ENCODE results near the gene EIF5B. TPM values are rescaled to one million over a fixed set of nuclear protein-coding genes. Genes with fewer than 3 reads are reported as not detected.

Gene EIF5B
- total and polyA plus RNA-seq, 7 experiments from 2014 or later = 5.6 to 49.0 (median 36.2) TPM

DNA sequence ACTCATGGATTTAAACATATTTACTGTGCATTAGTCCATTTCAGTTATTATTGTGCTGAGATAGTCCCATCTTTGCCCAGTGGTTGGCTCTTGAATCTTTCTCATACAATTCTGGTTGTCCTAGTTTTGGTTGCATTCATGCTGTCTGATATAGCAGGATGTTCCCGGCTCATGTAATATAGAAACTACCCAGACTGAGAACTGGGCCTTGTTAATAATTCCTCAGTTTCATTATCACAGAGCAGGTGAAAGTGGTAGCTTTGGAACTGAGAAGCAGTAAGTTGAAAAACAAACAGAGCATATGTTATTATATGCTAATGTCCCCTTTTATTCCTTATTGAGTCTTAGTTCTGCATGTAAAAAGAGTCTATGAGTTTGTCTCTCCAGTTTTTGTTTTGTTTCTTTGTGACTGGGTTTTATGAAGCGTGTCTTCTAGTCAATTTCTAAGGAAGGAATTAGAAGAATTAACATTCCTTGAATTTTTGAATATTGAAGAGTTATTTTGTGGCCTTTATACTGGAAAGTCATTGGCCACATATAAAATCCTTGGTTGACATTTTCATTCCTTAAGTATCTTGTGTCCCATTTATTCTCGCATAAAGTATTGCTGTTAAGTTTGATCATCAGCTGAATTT lies 43.3 kb downstream of the EIF5B start:
- peaks cover 21 to 60% (median 29%) of the 10 kb centered on the region in 3 experiments for H3K36me3 ChIP-seq (ENCODE audit: control insufficient read depth in 2 of 3, insufficient read depth in 3 of 3, low read length in 3 of 3)
- Mint-ChIP-seq H3K9me3 (no peaks in the 10 kb centered on the region), H3K4me1 (peaks cover 0 to 14% (median 0%) of the 10 kb centered on the region in 7 donors), H3K27me3 (no peaks in the 10 kb centered on the region), H3K4me3 (no peak overlapping the region), H3K27ac (peak overlapping the region in 3 of 9 donors; percentile 23 to 45 (median 42)), H3K36me3 (peaks cover 14 to 67% (median 42%) of the 10 kb centered on the region in 5 donors)
- H3K27ac ChIP-seq (ENCODE audit: low read depth, low read length) = no peak overlapping the region
- ChIA-PET POLR2A (interaction anchor here (0.7 kb wide), 1 partner anchor 75 kb away, joined by 3 read pairs; no protein-coding TSS in a partner anchor), CTCF (interaction anchor here (0.6 kb wide), 1 partner anchor 1361 kb away, joined by 6 read pairs; no protein-coding TSS in a partner anchor)
- H3K9me3 ChIP-seq (ENCODE audit: control insufficient read depth in 2 of 3, low read length in 3 of 3) = no peaks in the 10 kb centered on the region
- ATAC-seq (no peak), DNase-seq (no peak)
- intact Hi-C loops (cut with micrococcal nuclease) = no loop called here
- no peak overlapping the region for H3K4me3 ChIP-seq (ENCODE audit: low read length)
- no peaks in the 10 kb centered on the region for H3K27me3 ChIP-seq (ENCODE audit: control insufficient read depth in 2 of 2, insufficient read depth in 2 of 2, low read length in 2 of 2)
- no peaks in the 10 kb centered on the region for H3K4me1 ChIP-seq (ENCODE audit: control insufficient read depth in 2 of 2, insufficient read depth in 2 of 2, low read length in 2 of 2)

DNA sequence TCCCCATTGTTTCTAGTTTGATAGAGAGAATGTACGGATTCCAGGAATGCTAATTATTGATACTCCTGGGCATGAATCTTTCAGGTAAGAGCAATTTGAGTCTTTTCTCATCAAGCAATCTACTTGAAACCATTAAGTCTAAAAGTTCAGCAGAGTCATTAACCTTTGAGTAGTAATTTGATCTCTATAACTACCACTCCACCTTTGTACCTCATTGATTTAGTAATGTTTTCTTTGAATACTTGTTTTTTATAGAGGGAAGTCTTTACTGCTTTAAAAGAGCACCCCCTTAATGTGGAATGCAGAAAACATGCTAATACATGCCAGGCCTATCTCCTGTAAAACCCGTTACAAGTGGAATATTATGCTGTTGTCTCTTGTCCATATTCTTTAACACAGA lies 45.0 kb downstream of the EIF5B start:
- H3K27ac Mint-ChIP-seq = peak overlapping the region in 2 of 9 donors; percentile 3 to 30
- H3K4me1 Mint-ChIP-seq = peaks cover 0 to 14% (median 4%) of the 10 kb centered on the region in 7 donors
- no peaks in the 10 kb centered on the region for H3K27me3 Mint-ChIP-seq
- no peak for DNase-seq
- POLR2A ChIA-PET = no interaction called here
- no peak overlapping the region for H3K27ac ChIP-seq (ENCODE audit: low read depth, low read length)
- H3K27me3 ChIP-seq (ENCODE audit: control insufficient read depth in 2 of 2, insufficient read depth in 2 of 2, low read length in 2 of 2) = no peaks in the 10 kb centered on the region
- H3K4me1 ChIP-seq (ENCODE audit: control insufficient read depth in 2 of 2, insufficient read depth in 2 of 2, low read length in 2 of 2) = no peaks in the 10 kb centered on the region
- CTCF ChIA-PET = no interaction called here
- peaks cover 21 to 49% (median 21%) of the 10 kb centered on the region in 3 experiments for H3K36me3 ChIP-seq (ENCODE audit: control insufficient read depth in 2 of 3, insufficient read depth in 3 of 3, low read length in 3 of 3)
- no peak overlapping the region for H3K4me3 Mint-ChIP-seq
- H3K9me3 Mint-ChIP-seq = no peaks in the 10 kb centered on the region
- no peaks in the 10 kb centered on the region for H3K9me3 ChIP-seq (ENCODE audit: control insufficient read depth in 2 of 3, low read length in 3 of 3)
- ATAC-seq = no peak
- no peak overlapping the region for H3K4me3 ChIP-seq (ENCODE audit: low read length)
- intact Hi-C loops (cut with micrococcal nuclease) = no loop called here
- H3K36me3 Mint-ChIP-seq = peaks cover 19 to 61% (median 35%) of the 10 kb centered on the region in 5 donors

DNA sequence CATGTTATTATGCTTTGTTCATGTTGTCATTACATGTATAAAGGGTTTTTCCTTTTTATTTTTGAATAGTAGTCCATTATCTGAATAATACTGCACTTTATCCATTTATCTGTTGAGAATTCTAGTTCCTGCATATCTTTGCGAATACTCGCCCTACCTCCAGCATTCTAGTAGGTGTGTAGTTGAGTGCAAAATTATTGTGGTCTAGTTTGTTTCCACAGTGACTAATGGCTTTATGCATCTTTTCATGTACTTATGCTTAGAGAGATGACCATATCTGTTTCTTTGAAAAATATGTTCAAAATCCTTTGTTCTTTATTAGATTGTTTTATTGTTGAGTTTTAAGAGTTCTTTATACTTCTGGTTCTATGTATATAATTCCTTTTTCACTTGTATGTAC lies 48.8 kb downstream of the EIF5B start:
- DNase-seq = no peak
- peaks cover 2 to 18% (median 12%) of the 10 kb centered on the region in 7 donors for H3K4me1 Mint-ChIP-seq
- peak overlapping the region in 2 of 9 donors; percentile 3 to 81 for H3K27ac Mint-ChIP-seq
- Histone ChIP-seq H3K36me3 (ENCODE audit: control insufficient read depth in 2 of 3, insufficient read depth in 3 of 3, low read length in 3 of 3) (peaks cover 10 to 40% (median 17%) of the 10 kb centered on the region in 3 experiments), H3K4me3 (ENCODE audit: low read length) (no peak overlapping the region), H3K27ac (ENCODE audit: low read depth, low read length) (no peak overlapping the region), H3K9me3 (ENCODE audit: control insufficient read depth in 2 of 3, low read length in 3 of 3) (no peaks in the 10 kb centered on the region), H3K4me1 (ENCODE audit: control insufficient read depth in 2 of 2, insufficient read depth in 2 of 2, low read length in 2 of 2) (no peaks in the 10 kb centered on the region), H3K27me3 (ENCODE audit: control insufficient read depth in 2 of 2, insufficient read depth in 2 of 2, low read length in 2 of 2) (no peaks in the 10 kb centered on the region)
- H3K27me3 Mint-ChIP-seq = no peaks in the 10 kb centered on the region
- CTCF ChIA-PET = no interaction called here
- ATAC-seq = no peak
- H3K9me3 Mint-ChIP-seq = no peaks in the 10 kb centered on the region
- intact Hi-C loops (cut with micrococcal nuclease) = no loop called here
- POLR2A ChIA-PET = no interaction called here
- no peak overlapping the region for H3K4me3 Mint-ChIP-seq
- H3K36me3 Mint-ChIP-seq = peaks cover 17 to 45% (median 24%) of the 10 kb centered on the region in 5 donors

DNA sequence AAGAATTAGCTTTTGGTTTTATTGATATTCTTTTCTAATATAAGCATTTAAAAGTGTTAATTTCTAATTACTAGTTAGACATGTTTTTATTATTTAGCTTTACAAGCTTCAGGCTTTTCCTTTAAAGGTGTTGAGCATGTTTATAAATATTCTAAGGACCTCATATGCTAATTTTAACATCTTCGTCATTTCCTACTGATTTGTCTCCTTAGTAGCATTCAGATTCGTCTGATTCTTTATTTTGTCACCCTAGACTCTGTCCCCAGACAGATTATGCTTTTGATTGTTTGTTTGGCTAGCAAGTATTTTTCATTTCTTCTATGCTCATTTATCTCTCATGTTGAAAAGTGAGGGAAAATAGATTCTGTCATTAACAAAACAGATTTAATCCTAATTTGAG lies 51.7 kb downstream of the EIF5B start:
- Histone ChIP-seq H3K4me1 (ENCODE audit: control insufficient read depth in 2 of 2, insufficient read depth in 2 of 2, low read length in 2 of 2) (no peaks in the 10 kb centered on the region), H3K9me3 (ENCODE audit: control insufficient read depth in 2 of 3, low read length in 3 of 3) (no peaks in the 10 kb centered on the region), H3K36me3 (ENCODE audit: control insufficient read depth in 2 of 3, insufficient read depth in 3 of 3, low read length in 3 of 3) (peaks cover under 1 to 32% (median 8%) of the 10 kb centered on the region in 3 experiments), H3K4me3 (ENCODE audit: low read length) (no peak overlapping the region), H3K27me3 (ENCODE audit: control insufficient read depth in 2 of 2, insufficient read depth in 2 of 2, low read length in 2 of 2) (no peaks in the 10 kb centered on the region), H3K27ac (ENCODE audit: low read depth, low read length) (no peak overlapping the region)
- intact Hi-C loops (cut with micrococcal nuclease) = no loop called here
- Mint-ChIP-seq H3K27me3 (no peaks in the 10 kb centered on the region), H3K36me3 (peaks cover 10 to 31% (median 15%) of the 10 kb centered on the region in 5 donors), H3K4me1 (peaks cover 2 to 20% (median 12%) of the 10 kb centered on the region in 7 donors), H3K9me3 (no peaks in the 10 kb centered on the region), H3K4me3 (no peak overlapping the region), H3K27ac (peak overlapping the region in 6 of 9 donors; percentile 34 to 81 (median 62))
- ATAC-seq = no peak
- DNase-seq = no peak
- ChIA-PET POLR2A (no interaction called here), CTCF (no interaction called here)

DNA sequence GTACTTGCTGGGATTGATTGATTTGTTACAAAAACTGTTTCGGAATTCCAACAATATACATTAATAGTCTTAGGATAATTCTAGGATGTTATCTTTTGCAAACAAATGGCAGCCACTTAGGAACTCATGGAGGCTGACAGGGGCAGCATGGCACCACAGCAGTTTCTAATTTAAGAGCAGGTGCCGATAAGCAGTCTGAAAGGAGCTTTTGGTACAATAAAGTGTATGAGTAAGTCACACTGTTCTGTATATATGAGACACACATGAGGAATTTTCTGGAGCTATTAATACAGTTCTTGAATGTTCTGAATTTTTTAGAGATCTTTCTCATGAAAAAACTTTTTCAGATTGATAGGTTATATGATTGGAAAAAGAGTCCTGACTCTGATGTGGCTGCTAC lies 52.2 kb downstream of the EIF5B start:
- no peaks in the 10 kb centered on the region for H3K27me3 ChIP-seq (ENCODE audit: control insufficient read depth in 2 of 2, insufficient read depth in 2 of 2, low read length in 2 of 2)
- Mint-ChIP-seq H3K27me3 (no peaks in the 10 kb centered on the region), H3K4me3 (no peak overlapping the region), H3K27ac (peak overlapping the region in 3 of 9 donors; percentile 18 to 58 (median 25)), H3K4me1 (peaks cover 2 to 19% (median 12%) of the 10 kb centered on the region in 7 donors), H3K9me3 (no peaks in the 10 kb centered on the region), H3K36me3 (peaks cover 8 to 33% (median 12%) of the 10 kb centered on the region in 5 donors)
- peaks cover 6 to 34% (median 12%) of the 10 kb centered on the region in 3 experiments for H3K36me3 ChIP-seq (ENCODE audit: control insufficient read depth in 2 of 3, insufficient read depth in 3 of 3, low read length in 3 of 3)
- H3K27ac ChIP-seq (ENCODE audit: low read depth, low read length) = no peak overlapping the region
- POLR2A ChIA-PET = no interaction called here
- CTCF ChIA-PET = interaction anchor here (0.5 kb wide), 1 partner anchor 118 kb away, joined by 3 read pairs; no protein-coding TSS in a partner anchor
- no peak for ATAC-seq
- intact Hi-C loops (cut with micrococcal nuclease) = no loop called here
- no peak for DNase-seq
- no peaks in the 10 kb centered on the region for H3K9me3 ChIP-seq (ENCODE audit: control insufficient read depth in 2 of 3, low read length in 3 of 3)
- no peak overlapping the region for H3K4me3 ChIP-seq (ENCODE audit: low read length)
- H3K4me1 ChIP-seq (ENCODE audit: control insufficient read depth in 2 of 2, insufficient read depth in 2 of 2, low read length in 2 of 2) = no peaks in the 10 kb centered on the region

DNA sequence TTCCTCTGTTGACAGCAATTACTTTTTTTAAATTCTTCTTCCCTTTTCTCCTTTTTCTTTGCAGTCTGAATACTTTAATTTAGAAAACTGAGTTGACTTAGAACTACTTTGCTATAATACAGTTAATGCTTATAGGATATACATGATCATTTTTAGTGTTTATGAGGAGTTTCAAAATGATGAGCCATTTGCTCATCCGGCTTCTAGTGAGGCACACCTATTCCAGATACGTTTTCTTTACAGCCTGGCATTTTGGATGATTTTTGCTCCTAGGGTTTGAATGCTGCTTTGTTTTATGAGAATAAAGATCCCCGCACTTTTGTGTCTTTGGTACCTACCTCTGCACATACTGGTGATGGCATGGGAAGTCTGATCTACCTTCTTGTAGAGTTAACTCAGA lies 52.8 kb downstream of the EIF5B start:
- no peak overlapping the region for H3K4me3 Mint-ChIP-seq
- H3K4me1 Mint-ChIP-seq = peaks cover 2 to 16% (median 12%) of the 10 kb centered on the region in 7 donors
- no peaks in the 10 kb centered on the region for H3K9me3 Mint-ChIP-seq
- no peaks in the 10 kb centered on the region for H3K27me3 Mint-ChIP-seq
- POLR2A ChIA-PET = no interaction called here
- Histone ChIP-seq H3K27me3 (ENCODE audit: control insufficient read depth in 2 of 2, insufficient read depth in 2 of 2, low read length in 2 of 2) (no peaks in the 10 kb centered on the region), H3K36me3 (ENCODE audit: control insufficient read depth in 2 of 3, insufficient read depth in 3 of 3, low read length in 3 of 3) (peaks cover 9 to 36% (median 18%) of the 10 kb centered on the region in 3 experiments), H3K9me3 (ENCODE audit: control insufficient read depth in 2 of 3, low read length in 3 of 3) (no peaks in the 10 kb centered on the region), H3K27ac (ENCODE audit: low read depth, low read length) (no peak overlapping the region), H3K4me1 (ENCODE audit: control insufficient read depth in 2 of 2, insufficient read depth in 2 of 2, low read length in 2 of 2) (no peaks in the 10 kb centered on the region), H3K4me3 (ENCODE audit: low read length) (no peak overlapping the region)
- intact Hi-C loops (cut with micrococcal nuclease) = no loop called here
- ATAC-seq (no peak), DNase-seq (no peak)
- H3K27ac Mint-ChIP-seq = peak overlapping the region in 3 of 9 donors; percentile 18 to 74 (median 52)
- peaks cover 6 to 34% (median 8%) of the 10 kb centered on the region in 5 donors for H3K36me3 Mint-ChIP-seq
- CTCF ChIA-PET = interaction anchor here (0.5 kb wide), 1 partner anchor 119 kb away, joined by 3 read pairs; no protein-coding TSS in a partner anchor
